SK-N-SH (cell line): ENCODE data around the gene DDC. TPM values are rescaled to one million over a fixed set of nuclear protein-coding genes. Genes with fewer than 3 reads are reported as not detected.

Experiments
- CTCF ChIA-PET: fragments of 300-600, 350-600 bp; formaldehyde crosslinking; extraction: SDS; loops from one replicate; lab custom pipeline; 2021; lab: Yijun Ruan, JAX
- POLR2A ChIA-PET: fragments of 350-600 bp; sonication (Branson Sonifier 250); formaldehyde crosslinking; extraction: SDS; loops from one replicate; lab custom pipeline; 2020; ENCODE audit warnings: antibody characterized with exemption, inconsistent platforms; lab: Yijun Ruan, JAX
- DNase-seq: peaks from one replicate; pipeline ENCODE4 v3.0.0; 2012
- H2AFZ ChIP-seq: fragments of 200-600 bp; sonication (generic); 2 replicates; pipeline ENCODE4 v1.8.1; 2016; ENCODE audit warnings: antibody characterized with exemption, mild to moderate bottlenecking, low read depth
- H3F3A ChIP-seq: fragments of 200-600 bp; sonication (generic); replicated peaks from 2 replicates; pipeline ENCODE3; 2016; ENCODE audit warnings: antibody characterized with exemption, mild to moderate bottlenecking; ENCODE audit not compliant: insufficient read depth
- H3K27ac ChIP-seq, 2 experiments: fragments of 200-500 bp in 1 of 2; fragments of 200-600 bp in 1 of 2; sonication (Bioruptor generic) in 1 of 2; sonication (generic), shearing (Covaris generic) in 1 of 2; 2 replicates each; pipeline versions ENCODE4 v1.5.1 to v1.6.1; 2014 to 2016; ENCODE audit warnings: low read depth in 2 of 2, inconsistent platforms in 1 of 2, low read length in 1 of 2, mild to moderate bottlenecking in 1 of 2, mixed read lengths in 1 of 2
- H3K27me3 ChIP-seq: fragments of 200-600 bp; sonication (generic), shearing (Covaris generic); 2 replicates; pipeline ENCODE4 v1.6.1; 2016; ENCODE audit warnings: mixed run types; ENCODE audit not compliant: insufficient read depth
- H3K36me3 ChIP-seq, 2 experiments: fragments of 200-500 bp in 1 of 2; fragments of 200-600 bp in 1 of 2; sonication (Bioruptor generic) in 1 of 2; sonication (generic) in 1 of 2; replicated peaks in 1 of 2; 2 replicates each; pipeline versions ENCODE3 to v1.5.1; 2014 to 2016; ENCODE audit warnings: low read length in 1 of 2, mild to moderate bottlenecking in 1 of 2; ENCODE audit not compliant: insufficient read depth in 2 of 2, control insufficient read depth in 1 of 2
- H3K4me1 ChIP-seq, 2 experiments: fragments of 200-500 bp in 1 of 2; fragments of 200-600 bp in 1 of 2; sonication (Bioruptor generic) in 1 of 2; sonication (generic), shearing (Covaris generic) in 1 of 2; 2 replicates each; pipeline versions ENCODE4 v1.5.1 to v1.6.1; 2014 to 2016; ENCODE audit warnings: low read depth in 1 of 2, low read length in 1 of 2, mixed run types in 1 of 2; ENCODE audit not compliant: insufficient read depth in 2 of 2, control insufficient read depth in 1 of 2
- H3K4me2 ChIP-seq: fragments of 200-600 bp; sonication (generic), shearing (Covaris generic); 2 replicates; pipeline ENCODE4 v1.6.1; 2017; ENCODE audit warnings: mixed run types
- H3K4me3 ChIP-seq, 2 experiments: fragments of 200-500 bp in 1 of 2; fragments of 200-600 bp in 1 of 2; sonication (Bioruptor generic) in 1 of 2; sonication (generic), shearing (Covaris generic) in 1 of 2; 2 replicates each; pipeline versions ENCODE4 v1.5.1 to v1.8.1; 2014 to 2016; ENCODE audit warnings: low read depth in 2 of 2, inconsistent platforms in 1 of 2, low read length in 1 of 2, mild to moderate bottlenecking in 1 of 2, mixed read lengths in 1 of 2, moderate library complexity in 1 of 2
- H3K79me2 ChIP-seq: fragments of 200-600 bp; sonication (generic); 2 replicates; pipeline ENCODE4 v1.8.1; 2017; ENCODE audit warnings: mild to moderate bottlenecking; ENCODE audit not compliant: insufficient read depth
- H3K9ac ChIP-seq: fragments of 200-600 bp; sonication (generic); 2 replicates; pipeline ENCODE4 v1.6.1; 2017; ENCODE audit warnings: mixed run types
- H3K9me2 ChIP-seq: fragments of 200-600 bp; sonication (generic); 2 replicates; pipeline ENCODE4 v1.6.1; 2017; ENCODE audit warnings: mixed run types
- H3K9me3 ChIP-seq: fragments of 200-600 bp; sonication (generic); 2 replicates; pipeline ENCODE4 v1.6.1; 2017; ENCODE audit warnings: mixed run types, mild to moderate bottlenecking, moderate library complexity
- H4K20me1 ChIP-seq: fragments of 200-600 bp; sonication (generic); 2 replicates; pipeline ENCODE4 v1.6.1; 2017; ENCODE audit warnings: mild to moderate bottlenecking, mixed run types; ENCODE audit not compliant: insufficient read depth
- CHD2 ChIP-seq: fragments of 150-350 bp; IDR thresholded peaks from 2 replicates; pipeline ENCODE4 v1.6.1; 2018; ENCODE audit warnings: low read length; ENCODE audit not compliant: partially characterized antibody
- ELF1 ChIP-seq: IDR thresholded peaks from 2 replicates; pipeline ENCODE4 v1.4.0; 2012
- EZH2phosphoT487 ChIP-seq: fragments of 200-600 bp; sonication (generic); IDR thresholded peaks from 2 replicates; pipeline ENCODE4 v1.6.1; 2017; ENCODE audit warnings: low read depth, mixed run types, mild to moderate bottlenecking, antibody characterized with exemption, moderate library complexity, borderline replicate concordance
- FOXJ3 ChIP-seq: sonication (generic); formaldehyde crosslinking; IDR thresholded peaks from 2 replicates; pipeline ENCODE4 v1.5.1; 2020; ENCODE audit warnings: mild to moderate bottlenecking, missing genetic modification reagents
- FOXM1 ChIP-seq: IDR thresholded peaks from 2 replicates; pipeline ENCODE4 v1.4.0; 2012; ENCODE audit warnings: low read depth, mild to moderate bottlenecking
- GABPA ChIP-seq: IDR thresholded peaks from 2 replicates; pipeline ENCODE4 v1.4.0; 2012; ENCODE audit warnings: low read depth, mild to moderate bottlenecking
- GATA2 ChIP-seq: sonication (generic); formaldehyde crosslinking; IDR thresholded peaks from 2 replicates; pipeline ENCODE4 v1.5.0; 2020; ENCODE audit warnings: mild to moderate bottlenecking, missing genetic modification reagents
- JUND ChIP-seq: IDR thresholded peaks from 2 replicates; pipeline ENCODE4 v1.4.0; 2012
- MEF2A ChIP-seq: IDR thresholded peaks from 2 replicates; pipeline ENCODE4 v1.4.0; 2012; ENCODE audit warnings: low read depth, borderline replicate concordance
- RAD21 ChIP-seq: IDR thresholded peaks from 2 replicates; pipeline ENCODE4 v1.6.1; 2012; ENCODE audit warnings: mild to moderate bottlenecking, low read length
- RCOR1 ChIP-seq: fragments of 150-350 bp; IDR thresholded peaks from 2 replicates; pipeline ENCODE4 v1.6.1; 2017; ENCODE audit warnings: antibody characterized with exemption, low read length
- RFX5 ChIP-seq: IDR thresholded peaks from 2 replicates; pipeline ENCODE4 v1.6.1; 2012; ENCODE audit warnings: mild to moderate bottlenecking, improper control_type of control experiment, low read length
- RXRA ChIP-seq: IDR thresholded peaks from 2 replicates; pipeline ENCODE4 v1.4.0; 2012; ENCODE audit warnings: low read depth, mild to moderate bottlenecking, borderline replicate concordance
- TAF1 ChIP-seq: IDR thresholded peaks from 2 replicates; pipeline ENCODE4 v1.6.1; 2012; ENCODE audit warnings: low read depth, mild to moderate bottlenecking, low read length, moderate library complexity, borderline replicate concordance
- TCF12 ChIP-seq: IDR thresholded peaks from 2 replicates; pipeline ENCODE4 v1.4.0; 2012
- TEAD4 ChIP-seq: IDR thresholded peaks from 2 replicates; pipeline ENCODE4 v1.4.0; 2012; ENCODE audit warnings: mild to moderate bottlenecking, borderline replicate concordance; ENCODE audit not compliant: insufficient read depth
- YY1 ChIP-seq: IDR thresholded peaks from 2 replicates; pipeline ENCODE4 v1.4.0; 2012; ENCODE audit warnings: low read depth, mild to moderate bottlenecking
- WGBS: methylation state at CpG from one replicate; pipeline ENCODE4 v1.1.6; 2017; ENCODE audit warnings: low lambda C conversion rate; 5-methylcytosine and 5-hydroxymethylcytosine counted together
- polyA plus RNA-seq, 3 experiments: library from polyadenylated mRNA; depleted of rRNA; stranded (reverse); fragments of >200 nt; gene quantifications; 2 replicates each; pipeline ENCODE4 v1.2.3, GENCODE V29; 2012
- TF ChIP-seq, protein P1 (sequence below): fragments of 150-350 bp; IDR thresholded peaks from 2 replicates; pipeline ENCODE4 v1.6.1; 2017; ENCODE audit warnings: antibody characterized with exemption, low read length, low read depth, borderline replicate concordance
- TF ChIP-seq, protein P2 (sequence below): fragments of 150-350 bp; IDR thresholded peaks from 2 replicates; pipeline ENCODE4 v1.6.1; 2016; ENCODE audit warnings: mild to moderate bottlenecking, low read depth, low read length

The DDC gene
- polyA plus RNA-seq, 1 of the 3 experiments (the other 2 are of a cell fraction), result 1.8 TPM

DNA sequence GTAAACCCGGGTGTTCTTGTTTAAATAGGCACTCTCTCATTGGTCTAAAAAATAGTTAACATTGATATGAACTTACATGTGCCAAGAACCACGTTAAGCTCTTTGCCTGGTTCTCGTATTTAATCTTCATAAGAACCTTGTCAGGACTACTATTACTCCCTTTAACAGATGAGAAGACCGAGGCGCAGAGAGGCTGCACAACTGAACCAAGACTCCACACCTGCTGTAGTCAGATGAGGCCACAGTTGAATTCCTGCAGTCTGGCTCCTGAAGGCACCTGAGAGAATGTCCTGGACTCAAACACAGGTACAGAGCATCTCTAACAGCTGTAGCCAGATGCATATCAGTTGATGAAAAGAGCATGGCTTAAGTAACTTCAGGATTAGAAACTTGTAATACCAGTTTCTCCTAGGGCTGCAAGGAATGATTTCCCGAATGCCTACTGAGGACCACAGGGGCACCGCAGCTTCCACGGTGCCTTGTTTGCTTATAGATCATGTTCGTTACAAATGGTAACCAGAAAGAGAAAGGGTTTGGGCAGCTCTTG, 9.5 kb downstream of the DDC start:
- no peaks in the 10 kb centered on the region for H3K9me2 ChIP-seq
- H3K4me1 ChIP-seq, result peaks cover 0 to 56% of the 10 kb centered on the region in 2 experiments; a peak in 2 of 4 replicates
- peak overlapping the region in 1 of 2 experiments; percentile 13; a peak in 1 of 4 replicates for H3K4me3 ChIP-seq
- DNase-seq, result no peak
- ChIA-PET POLR2A (interaction anchor here (0.5 to 4.2 kb wide), 6 partner anchors 10 to 90 kb away, joined by 4 to 24 read pairs (median 6); partner anchors contain the start of gene DDC), CTCF (interaction anchor here (0.5 to 3.9 kb wide), 8 partner anchors 11 to 586 kb away, joined by 3 to 27 read pairs (median 4); no protein-coding TSS in a partner anchor)
- no peak overlapping the region for H3K9ac ChIP-seq
- H3K27ac ChIP-seq, result peak overlapping the region in 1 of 2 experiments; percentile 67; a peak in 1 of 4 replicates
- no peak overlapping the region for H3K4me2 ChIP-seq
- H3K36me3 ChIP-seq, result no peaks in the 10 kb centered on the region
- H3K9me3 ChIP-seq, result no peaks in the 10 kb centered on the region
- no peaks in the 10 kb centered on the region for H3K79me2 ChIP-seq
- no peak overlapping the region for H2AFZ ChIP-seq
- 47% methylated on average over 9 of the region's 9 CpGs for WGBS
- H4K20me1 ChIP-seq, result no peaks in the 10 kb centered on the region
- TF ChIP-seq JUND (no peak), GABPA (no peak), YY1 (no peak), TCF12 (no peak), FOXM1 (no peak), GATA2 (CRISPR knock-in tag) (no peak), RFX5 (no peak), FOXJ3 (no peak), RXRA (no peak), RCOR1 (no peak), TEAD4 (no peak), MEF2A (no peak), CHD2 (no peak), EZH2phosphoT487 (no peak), ELF1 (no peak), TAF1 (no peak), RAD21 (no peak)
- TF ChIP-seq, protein P1, sequence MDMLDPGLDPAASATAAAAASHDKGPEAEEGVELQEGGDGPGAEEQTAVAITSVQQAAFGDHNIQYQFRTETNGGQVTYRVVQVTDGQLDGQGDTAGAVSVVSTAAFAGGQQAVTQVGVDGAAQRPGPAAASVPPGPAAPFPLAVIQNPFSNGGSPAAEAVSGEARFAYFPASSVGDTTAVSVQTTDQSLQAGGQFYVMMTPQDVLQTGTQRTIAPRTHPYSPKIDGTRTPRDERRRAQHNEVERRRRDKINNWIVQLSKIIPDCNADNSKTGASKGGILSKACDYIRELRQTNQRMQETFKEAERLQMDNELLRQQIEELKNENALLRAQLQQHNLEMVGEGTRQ, result no peak
- TF ChIP-seq, protein P2, sequence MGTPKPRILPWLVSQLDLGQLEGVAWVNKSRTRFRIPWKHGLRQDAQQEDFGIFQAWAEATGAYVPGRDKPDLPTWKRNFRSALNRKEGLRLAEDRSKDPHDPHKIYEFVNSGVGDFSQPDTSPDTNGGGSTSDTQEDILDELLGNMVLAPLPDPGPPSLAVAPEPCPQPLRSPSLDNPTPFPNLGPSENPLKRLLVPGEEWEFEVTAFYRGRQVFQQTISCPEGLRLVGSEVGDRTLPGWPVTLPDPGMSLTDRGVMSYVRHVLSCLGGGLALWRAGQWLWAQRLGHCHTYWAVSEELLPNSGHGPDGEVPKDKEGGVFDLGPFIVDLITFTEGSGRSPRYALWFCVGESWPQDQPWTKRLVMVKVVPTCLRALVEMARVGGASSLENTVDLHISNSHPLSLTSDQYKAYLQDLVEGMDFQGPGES, result no peak
- peaks cover 53% of the 10 kb centered on the region for H3K27me3 ChIP-seq
- H3F3A ChIP-seq, result no peaks in the 10 kb centered on the region
